Endothelial cell of hepatic sinusoid (primary cell): ENCODE results near the gene PIK3R3.

Source experiments
- in situ Hi-C: cut with HindIII; loops from 2 replicates; pipeline ENCODE4 v1.10.0; 2017; ENCODE audit warnings: low sequenced_read_pairs

Gene PIK3R3

GRCh38 chr1:46034601-46035516, 97.6 kb downstream of the PIK3R3 start:
- in situ Hi-C loops, result loop anchor here (5.0 kb wide), 1 partner anchor 147 kb away; no protein-coding TSS in a partner anchor

- in situ Hi-C loops, result loop anchor here (5.0 kb wide), 1 partner anchor 151 kb away; no protein-coding TSS in a partner anchor
Measured at GRCh38 chr1:46030876-46031660, 101.4 kb downstream of the PIK3R3 start.

GRCh38 chr1:46030074-46030870, 102.2 kb downstream of the PIK3R3 start:
- in situ Hi-C loops, result loop anchor here (5.0 kb wide), 1 partner anchor 152 kb away; no protein-coding TSS in a partner anchor

- in situ Hi-C loops, result no loop called here
Measured at GRCh38 chr1:46027788-46028573, 104.4 kb downstream of the PIK3R3 start.

GRCh38 chr1:46026531-46026930, 105.9 kb downstream of the PIK3R3 start:
- in situ Hi-C loops, result no loop called here

- in situ Hi-C loops, result no loop called here
Measured at GRCh38 chr1:46021046-46021996, 111.1 kb downstream of the PIK3R3 start.

GRCh38 chr1:46020010-46020409, 112.4 kb downstream of the PIK3R3 start:
- in situ Hi-C loops, result no loop called here

- in situ Hi-C loops, result no loop called here
Measured at GRCh38 chr1:46019348-46019747, 113.1 kb downstream of the PIK3R3 start.

- in situ Hi-C loops, result no loop called here
Measured at GRCh38 chr1:46017876-46018503, 114.4 kb downstream of the PIK3R3 start.

- in situ Hi-C loops, result no loop called here
Measured at GRCh38 chr1:46013581-46013980, 118.8 kb downstream of the PIK3R3 start.

GRCh38 chr1:46012236-46012635, 120.2 kb downstream of the PIK3R3 start:
- in situ Hi-C loops, result no loop called here

- in situ Hi-C loops, result no loop called here
Measured at GRCh38 chr1:46011121-46011695, 121.2 kb downstream of the PIK3R3 start.

- in situ Hi-C loops, result no loop called here
Measured at GRCh38 chr1:46010611-46011010, 121.8 kb downstream of the PIK3R3 start.

- in situ Hi-C loops, result no loop called here
Measured at GRCh38 chr1:46008585-46008984, 123.8 kb downstream of the PIK3R3 start.

- in situ Hi-C loops, result no loop called here
Measured at GRCh38 chr1:46005594-46005993, 126.8 kb downstream of the PIK3R3 start.

GRCh38 chr1:46004492-46004891, 127.9 kb downstream of the PIK3R3 start:
- in situ Hi-C loops, result no loop called here

- in situ Hi-C loops, result no loop called here
Measured at GRCh38 chr1:46003315-46003714, 129.1 kb downstream of the PIK3R3 start.

GRCh38 chr1:46002551-46003150, 129.8 kb downstream of the PIK3R3 start:
- in situ Hi-C loops, result no loop called here
